Right ventricle myocardium inferior (tissue), 1 donor: ENCODE data around the gene OVCH2. TPM values are rescaled to one million over a fixed set of nuclear protein-coding genes. Genes with fewer than 3 reads are reported as not detected.
A peak's percentile ranks its signal among the peaks of the same experiment; 100 is the strongest.
"Not testable (repeated sequence)": the region's sequence is repeated elsewhere in the genome, so short reads cannot be mapped to it uniquely, and the experiment has no call there.

ENCODE experiments used
- ATAC-seq: fragments of 200-7000 bp; cut with Tn5 transposase; one replicate; pipeline ENCODE4 v1.9.1; 2020; ENCODE audit warnings: mild to moderate bottlenecking, moderate library complexity
- DNase-seq: peaks from one replicate; pipeline ENCODE4 v3.0.0; 2021; ENCODE audit errors: missing footprints
- intact Hi-C: fragments of 100-400 bp; cut with DNase I; formaldehyde crosslinking; loops from one replicate; pipeline ENCODE4 v1.11.0; 2022
- long read RNA-seq: library from polyadenylated mRNA; unstranded; transcript quantifications from one replicate; pipeline ENCODE4 v2.0.0, GENCODE V29; 2021
- total RNA-seq: library from RNA; stranded (reverse); fragmentation: NEBNext Ultra II Directional; extraction: Animal tissue kit (Norgen Biotek cat#: 25700); gene quantifications from one replicate; pipeline ENCODE4 v1.2.1, GENCODE V29; 2021
- donor health status: DM: no; HTN: yes; CAD: no; lungs with severe emphysema.

OVCH2 gene
- not detected for total RNA-seq
- long read RNA-seq, result 0 reads

- no peak for ATAC-seq
- intact Hi-C loops, result no loop called here
- DNase-seq, result no peak
These were observed at the start of gene OVCH2 for GRCh38 chr11:7706377-7706776. OVCH2 (minus strand) TSS chr11:7706477; CDS start chr11:7706394, 83 bp downstream.

DNA sequence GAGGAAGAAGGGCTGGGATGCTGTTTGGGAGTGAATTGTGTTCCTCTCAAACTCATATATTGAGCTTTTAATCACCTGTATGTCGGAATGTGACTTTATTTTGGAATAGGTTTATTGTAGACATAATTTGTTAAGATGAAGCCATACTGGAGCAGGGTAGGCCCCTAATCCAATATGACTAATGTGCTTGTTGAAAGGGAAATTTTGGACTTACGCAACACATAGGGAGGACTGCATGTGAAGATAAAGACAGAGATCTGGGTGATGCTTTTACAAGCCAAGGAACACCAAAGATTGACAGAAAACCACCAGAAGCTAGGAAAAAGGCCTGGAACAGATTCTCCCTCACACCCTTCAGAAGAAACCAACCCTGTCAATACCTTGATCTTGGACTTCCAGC is 43.2 kb upstream of the OVCH2 start:
- no peak for DNase-seq
- intact Hi-C loops, result no loop called here
- ATAC-seq, result no peak

- ATAC-seq, intact Hi-C loops, DNase-seq: not testable (repeated sequence)
These were observed 28.5 kb upstream of the OVCH2 start for GRCh38 chr11:7734767-7735166.

GRCh38 chr11:7714786-7715185 is 8.5 kb upstream of the OVCH2 start:
- intact Hi-C loops, result no loop called here
- DNase-seq (no peak), ATAC-seq (no peak)

GRCh38 chr11:7703740-7704139 is 2.5 kb downstream of the OVCH2 start:
- DNase-seq (no peak), ATAC-seq (peak; percentile 83)
- intact Hi-C loops, result no loop called here

GRCh38 chr11:7696424-7696823 is 9.9 kb downstream of the OVCH2 start:
- intact Hi-C loops, result no loop called here
- no peak for DNase-seq
- ATAC-seq, result no peak

DNA sequence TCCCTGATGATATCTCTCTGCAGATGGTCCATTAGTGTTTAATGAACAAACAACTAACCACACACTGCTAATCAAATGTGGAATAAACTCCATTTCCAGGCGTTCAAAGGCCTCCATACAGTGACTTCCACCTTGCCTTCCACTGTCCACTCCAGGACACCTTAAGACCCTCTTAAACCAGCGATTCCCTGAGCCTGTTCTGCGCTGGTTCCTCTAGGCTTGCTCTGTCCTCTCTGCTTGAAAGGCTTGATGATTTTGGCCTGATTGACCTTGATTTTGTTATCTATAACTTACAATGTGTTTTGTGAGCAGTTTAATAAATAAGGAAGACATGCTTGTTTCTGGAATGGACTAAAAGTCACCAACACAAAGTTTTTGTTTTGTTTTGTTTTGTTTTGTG is 12.0 kb downstream of the OVCH2 start:
- ATAC-seq, result no peak
- DNase-seq, result no peak

GRCh38 chr11:7692426-7692825 is 13.9 kb downstream of the OVCH2 start:
- DNase-seq, result no peak
- intact Hi-C loops, result loop anchor here (5.0 kb wide), 1 partner anchor 595 kb away; no protein-coding TSS in a partner anchor
- ATAC-seq, result no peak

More for the DNA sequence above, 12.0 kb downstream of the OVCH2 start:
- intact Hi-C loops, result loop anchor here (5.0 kb wide), 1 partner anchor 597 kb away; no protein-coding TSS in a partner anchor

DNA sequence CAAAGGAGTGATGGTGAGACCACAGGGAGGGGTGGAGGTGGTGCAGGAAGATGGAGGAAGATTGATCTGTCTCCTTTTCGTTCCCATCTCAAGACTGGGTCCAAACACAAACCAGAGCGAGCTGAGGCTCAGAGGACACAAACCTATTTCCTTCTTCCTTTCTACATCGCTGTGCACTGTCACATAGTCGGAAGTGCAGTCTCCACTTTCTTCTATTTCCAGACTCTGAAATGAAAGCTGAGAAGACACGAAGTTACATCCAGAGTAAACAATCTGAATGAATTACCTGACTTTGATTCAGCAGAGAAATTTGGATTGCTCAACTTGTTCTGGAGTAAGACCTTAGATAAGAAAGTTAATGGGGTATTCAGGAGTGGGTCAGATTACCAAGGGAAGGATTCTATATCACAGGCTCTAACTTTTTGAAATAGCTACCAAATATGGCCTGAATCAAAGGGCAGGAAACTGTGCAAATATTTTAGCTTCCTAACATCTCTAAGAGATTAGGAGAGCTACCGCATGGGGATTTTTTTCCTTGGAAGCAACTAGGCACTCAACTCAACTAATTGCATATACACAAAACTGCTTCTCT is 14.4 kb downstream of the OVCH2 start:
- ATAC-seq (no peak), DNase-seq (no peak)
- intact Hi-C loops, result loop anchor here (5.0 kb wide), 1 partner anchor 595 kb away; no protein-coding TSS in a partner anchor

DNA sequence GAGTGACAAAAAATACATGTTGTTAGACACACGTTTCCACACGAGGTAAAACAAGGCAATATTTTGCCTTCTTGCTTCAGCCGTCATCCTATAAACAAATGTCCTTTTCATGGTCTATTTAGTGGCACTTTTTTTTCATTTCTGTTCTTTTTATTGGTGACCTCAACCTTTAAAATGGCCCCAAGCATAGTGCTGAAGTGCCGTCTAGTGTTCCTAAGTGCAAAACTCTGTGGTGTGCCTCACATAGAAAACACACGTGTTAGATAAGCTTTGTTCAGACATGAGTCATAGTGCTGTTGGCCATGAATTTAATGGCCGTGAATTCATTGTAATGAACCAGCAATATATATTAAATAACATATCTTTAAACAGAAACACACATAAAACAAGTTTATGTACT is 15.6 kb downstream of the OVCH2 start:
- DNase-seq, result no peak
- no peak for ATAC-seq
- intact Hi-C loops, result loop anchor here (5.0 kb wide), 1 partner anchor 593 kb away; no protein-coding TSS in a partner anchor

GRCh38 chr11:7689239-7689638 is 17.0 kb downstream of the OVCH2 start:
- no peak for ATAC-seq
- no peak for DNase-seq
- intact Hi-C loops, result loop anchor here (10.0 kb wide), 1 partner anchor 114 kb away; no protein-coding TSS in a partner anchor

DNA sequence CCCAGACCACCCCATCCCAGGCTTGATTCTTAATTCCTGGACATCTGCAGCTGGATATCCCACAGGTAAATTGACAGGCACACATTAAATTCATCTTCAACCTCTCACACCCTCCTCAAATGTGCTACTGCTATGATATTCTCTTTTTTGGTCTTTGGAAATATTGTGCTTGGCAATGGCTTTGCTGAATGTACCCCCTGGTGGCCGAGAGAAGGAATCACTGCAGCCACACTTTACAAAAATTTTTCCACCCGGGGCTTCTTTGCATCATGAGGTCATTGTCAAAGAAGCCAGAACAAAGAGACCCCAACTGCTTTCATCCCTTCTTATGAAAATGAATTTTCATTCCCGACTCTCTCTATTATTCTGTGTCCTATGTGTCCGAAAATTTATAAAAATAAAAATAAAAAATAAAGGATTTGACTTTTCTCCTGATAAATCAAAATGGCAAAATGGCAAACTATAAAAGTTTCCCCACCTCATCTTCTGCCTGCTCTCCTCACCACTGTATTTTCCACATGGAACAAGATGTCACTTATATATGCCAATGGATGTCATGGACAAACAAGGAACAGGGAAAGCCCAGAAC is 17.9 kb downstream of the OVCH2 start:
- no peak for DNase-seq
- ATAC-seq, result no peak
- intact Hi-C loops, result loop anchor here (10.0 kb wide), 1 partner anchor 114 kb away; no protein-coding TSS in a partner anchor

DNA sequence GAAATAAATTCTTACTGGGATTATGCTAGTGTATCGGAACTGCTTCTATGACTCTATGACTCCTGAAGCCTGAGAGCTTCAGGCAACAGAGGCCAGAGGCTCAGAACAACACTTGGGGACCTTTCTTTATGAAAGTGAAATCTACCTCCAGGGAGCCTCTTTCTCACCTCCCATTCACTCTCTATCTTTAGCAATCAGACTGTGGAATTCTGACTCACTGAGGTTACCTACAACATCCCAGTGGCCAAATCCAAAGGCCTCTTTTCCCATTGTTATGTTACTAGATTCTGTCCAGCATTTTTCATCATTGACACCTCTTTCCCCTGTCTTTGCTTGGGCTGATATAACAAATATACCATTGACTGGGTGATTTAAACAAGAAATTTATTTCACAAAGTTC is 18.9 kb downstream of the OVCH2 start:
- ATAC-seq (no peak), DNase-seq (no peak)
- intact Hi-C loops, result loop anchor here (10.0 kb wide), 1 partner anchor 113 kb away; no protein-coding TSS in a partner anchor

DNA sequence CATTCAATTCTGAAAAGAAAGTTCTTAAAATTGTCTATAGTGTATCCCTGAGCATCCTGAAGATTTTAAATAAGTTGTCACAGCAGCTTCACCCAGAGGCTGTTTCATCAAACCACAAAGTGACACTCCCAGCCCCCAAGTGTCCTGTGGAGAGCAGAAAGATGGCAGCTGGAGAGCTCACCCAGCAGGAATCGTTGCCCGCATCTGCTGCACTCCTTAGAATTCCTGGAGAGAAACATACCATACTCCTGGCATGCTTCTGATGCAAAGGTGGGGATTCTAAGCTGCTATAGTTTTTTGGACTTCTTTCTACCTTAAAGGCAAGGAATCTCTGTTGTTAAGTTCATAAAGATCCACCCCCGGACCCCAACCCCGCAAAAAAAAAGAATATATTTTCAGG is 19.5 kb downstream of the OVCH2 start:
- ATAC-seq (no peak), DNase-seq (no peak)
- intact Hi-C loops, result loop anchor here (10.0 kb wide), 1 partner anchor 112 kb away; no protein-coding TSS in a partner anchor

GRCh38 chr11:7683571-7683970 is 22.7 kb downstream of the OVCH2 start:
- intact Hi-C loops, result loop anchor here (10.0 kb wide), 1 partner anchor 109 kb away; no protein-coding TSS in a partner anchor
- ATAC-seq (no peak), DNase-seq (no peak)

GRCh38 chr11:7677796-7678201 is 28.5 kb downstream of the OVCH2 start:
- DNase-seq (no peak), ATAC-seq (no peak)
- intact Hi-C loops, result no loop called here

DNA sequence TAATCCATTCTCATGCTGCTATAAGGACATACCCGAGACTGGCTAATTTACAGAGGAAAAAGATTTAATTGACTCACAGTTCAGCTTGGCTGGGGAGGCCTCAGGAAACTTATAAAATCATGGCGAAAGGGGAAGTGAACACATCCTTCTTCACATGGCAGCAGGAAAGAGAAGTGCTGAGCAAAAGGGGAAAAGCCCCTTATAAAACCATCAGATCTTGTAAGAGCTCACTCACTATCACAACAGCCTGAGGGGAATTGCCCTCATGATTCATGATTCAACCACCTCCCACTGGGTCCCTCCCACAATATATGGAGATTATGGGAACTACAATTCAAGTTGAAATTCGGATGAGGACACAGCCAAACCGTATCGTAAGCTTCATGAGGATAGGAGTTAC is 29.2 kb downstream of the OVCH2 start:
- intact Hi-C loops, result no loop called here
- no peak for DNase-seq
- no peak for ATAC-seq

DNA sequence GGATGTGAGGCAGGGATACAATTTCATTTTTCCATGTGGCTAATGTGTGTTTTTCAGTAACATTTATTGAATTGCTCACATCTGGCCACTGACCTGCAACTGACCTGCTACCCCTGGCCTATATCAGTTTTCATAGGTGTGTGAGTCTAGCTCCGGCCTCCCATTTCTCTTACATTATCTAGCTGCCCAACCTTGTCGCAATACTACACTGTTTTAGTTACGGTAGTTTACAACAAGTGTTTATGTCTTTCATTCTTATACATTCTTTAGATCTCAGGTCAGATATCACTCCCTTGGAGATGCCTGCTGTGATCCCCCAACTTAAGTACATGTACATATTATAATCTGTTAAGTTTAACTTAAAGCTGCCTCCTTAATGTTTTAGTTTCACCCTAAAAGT is 30.6 kb downstream of the OVCH2 start:
- no peak for DNase-seq
- intact Hi-C loops, result no loop called here
- no peak for ATAC-seq

- ATAC-seq (peak; percentile 63), DNase-seq (no peak)
- intact Hi-C loops, result no loop called here
These were observed 32.4 kb downstream of the OVCH2 start for GRCh38 chr11:7673724-7674434.
